H1 (cell line): Measurements from ENCODE around the gene MTX1. TPM values are rescaled to one million over a fixed set of nuclear protein-coding genes. Genes with fewer than 3 reads are reported as not detected.
A peak's percentile ranks its signal among the peaks of the same experiment; 100 is the strongest.

Experiments
- ASH2L ChIP-seq: fragments of 200-600, 300-600 bp; sonication (generic); IDR thresholded peaks from one replicate; pipeline ENCODE4 v1.7.1; 2017; ENCODE audit warnings: low read length
- CEBPB ChIP-seq: IDR thresholded peaks from 2 replicates; pipeline ENCODE4 v1.6.1; 2012; ENCODE audit warnings: low read depth, low read length
- CHD7 ChIP-seq: fragments of 300-600 bp; sonication (generic); IDR thresholded peaks from 2 replicates; pipeline ENCODE4 v1.7.1; 2012; ENCODE audit warnings: low read length, moderate library complexity, mild to moderate bottlenecking, inconsistent platforms; ENCODE audit not compliant: insufficient replicate concordance
- EZH2 ChIP-seq: fragments of 200-600 bp; sonication (generic); IDR thresholded peaks from 2 replicates; pipeline ENCODE4 v1.7.1; 2012; ENCODE audit warnings: low read depth, mild to moderate bottlenecking, moderate library complexity, low read length, inconsistent platforms; ENCODE audit not compliant: severe bottlenecking
- GTF2F1 ChIP-seq: IDR thresholded peaks from 2 replicates; pipeline ENCODE4 v1.6.1; 2012; ENCODE audit warnings: low read depth, low read length, improper control_type of control experiment, borderline replicate concordance
- KDM1A ChIP-seq: fragments of 200-600, 300-600 bp; sonication (generic); IDR thresholded peaks from 2 replicates; pipeline ENCODE4 v1.7.1; 2016; ENCODE audit warnings: mild to moderate bottlenecking, low read length, borderline replicate concordance
- NANOG ChIP-seq: IDR thresholded peaks from 2 replicates; pipeline ENCODE4 v1.6.1; 2011; ENCODE audit warnings: low read length, low read depth, mild to moderate bottlenecking, inconsistent platforms; ENCODE audit not compliant: insufficient read depth, poor library complexity, severe bottlenecking
- PHF8 ChIP-seq: fragments of 200-600 bp; sonication (generic); conservative IDR thresholded peaks from 2 replicates; pipeline ENCODE4 v1.7.1; 2012; ENCODE audit warnings: low read depth, mild to moderate bottlenecking, inconsistent platforms, low read length, moderate library complexity
- RFX5 ChIP-seq: IDR thresholded peaks from 2 replicates; pipeline ENCODE4 v1.6.1; 2011; ENCODE audit warnings: low read depth, low read length, improper control_type of control experiment, borderline replicate concordance
- SAP30 ChIP-seq: fragments of 300-600 bp; sonication (generic); IDR thresholded peaks from 2 replicates; pipeline ENCODE4 v1.7.1; 2012; ENCODE audit warnings: low read length, moderate library complexity, mild to moderate bottlenecking, inconsistent platforms; ENCODE audit not compliant: insufficient read depth, insufficient replicate concordance
- SP2 ChIP-seq: IDR thresholded peaks from 2 replicates; pipeline ENCODE4 v1.6.1; 2012; ENCODE audit warnings: mild to moderate bottlenecking, low read length, inconsistent platforms
- YY1 ChIP-seq: IDR thresholded peaks from 2 replicates; pipeline ENCODE4 v1.6.1; 2011; ENCODE audit warnings: low read depth, mild to moderate bottlenecking, low read length
- polyA plus RNA-seq, 7 experiments: library from polyadenylated mRNA; depleted of rRNA in 3 of 7; stranded (reverse) in 5 of 7; unstranded in 2 of 7; fragments of >200 nt in 5 of 7; fragments of 200-250 nt in 2 of 7; gene quantifications; 1 replicate in 5 of 7; 2 replicates in 1 of 7; 4 replicates in 1 of 7; pipeline versions ENCODE4 v1.2.1 to v1.2.3, GENCODE V29; 2011 to 2013; ENCODE audit warnings: missing spikeins in 2 of 7, mixed read lengths in 2 of 7
- total RNA-seq: library from RNA; stranded (reverse); fragmentation: NEBNext Ultra II Directional; extraction: Animal tissue kit (Norgen Biotek cat#: 25700); gene quantifications from 2 replicates; pipeline ENCODE4 v1.2.1, GENCODE V29; 2021

Gene MTX1
- total and polyA plus RNA-seq, 2 of the 8 experiments (the other 6 are each of a cell fraction or from before 2014, with no cell fraction given), result 47.9 to 131 TPM

DNA sequence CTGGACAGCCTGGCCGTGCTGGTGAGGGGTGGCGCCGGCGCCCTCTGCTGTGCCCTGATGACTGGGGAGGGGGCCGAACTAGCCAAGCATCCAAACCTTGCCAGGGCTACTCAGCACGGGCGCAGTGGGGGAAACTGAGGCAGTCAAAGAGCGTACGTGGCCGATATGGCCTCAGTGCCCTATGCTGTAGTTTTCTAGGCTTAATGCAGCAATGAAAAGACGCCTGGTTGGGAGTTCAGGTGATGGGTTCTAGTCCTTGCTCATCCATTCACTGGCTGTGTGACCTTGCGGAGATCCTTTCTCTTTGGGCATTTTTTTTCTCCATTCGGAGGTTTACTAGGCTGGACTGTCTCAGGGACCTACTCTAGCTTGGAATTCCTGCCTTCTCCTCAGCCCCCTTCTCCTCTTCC lies 822 bp downstream of the MTX1 start (continued):
- TF ChIP-seq CHD7, result no peak
- TF ChIP-seq CEBPB, result no peak
- TF ChIP-seq NANOG, result no peak
- TF ChIP-seq ASH2L, result peak; percentile 35
- TF ChIP-seq PHF8, result peak; percentile 79
- TF ChIP-seq SP2, result no peak
- no peak for TF ChIP-seq GTF2F1
- TF ChIP-seq KDM1A, result no peak
- TF ChIP-seq YY1, result no peak
- no peak for TF ChIP-seq EZH2
- TF ChIP-seq RFX5, result no peak
- TF ChIP-seq SAP30, result no peak
